ENCODE results near the gene SLC25A26.

Gene SLC25A26

DNA sequence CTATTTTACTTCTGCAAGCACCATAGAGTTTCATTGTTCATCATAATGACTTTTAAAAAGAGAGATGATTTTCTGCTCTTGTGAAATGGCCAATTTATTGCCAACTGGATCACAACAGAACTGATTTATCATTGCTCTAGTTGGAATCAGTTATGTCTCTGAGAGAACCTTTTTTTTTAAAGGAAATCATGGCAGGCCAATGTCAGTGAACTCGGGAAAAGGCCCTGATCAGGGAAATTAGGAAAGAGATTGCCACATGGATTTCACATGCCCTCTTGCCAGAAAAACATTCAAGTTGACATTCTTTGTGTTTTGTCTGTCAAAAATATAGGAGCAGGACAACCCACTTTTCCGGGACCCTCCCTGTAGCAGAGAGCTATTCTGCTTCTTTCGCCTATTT is 12.6 kb upstream of the SLC25A26 start:
- H2BK120ac ChIP-seq (ENCODE audit: insufficient read depth, low read length, poor library complexity) = no peak overlapping the region
- no peak overlapping the region for H3K27ac ChIP-seq (ENCODE audit: low read depth, low read length)
- H3K4me1 ChIP-seq (ENCODE audit: control insufficient read depth in 1 of 2, insufficient read depth in 2 of 2, low read length in 2 of 2) = no peaks in the 10 kb centered on the region
- no peaks in the 10 kb centered on the region for H3K9me3 ChIP-seq (ENCODE audit: insufficient read depth, low read depth, low read length)
- no peak overlapping the region for H3K9ac ChIP-seq (ENCODE audit: low read length)
- H4K8ac ChIP-seq (ENCODE audit: low read depth, low read length) = no peak overlapping the region
- no peak overlapping the region for H3K18ac ChIP-seq (ENCODE audit: low read length)
- H3K4me2 ChIP-seq (ENCODE audit: low read length) = no peak overlapping the region
- H2BK5ac ChIP-seq (ENCODE audit: low read depth, low read length, poor library complexity) = no peak overlapping the region
- no peak for DNase-seq
- no peak overlapping the region for H3K4me3 ChIP-seq (ENCODE audit: low read depth, low read length)
- WGBS (ENCODE audit: extremely low coverage, insufficient coverage, insufficient read length) = no CpG with 5 or more reads among the region's 3 CpGs
- no peak overlapping the region for H2AFZ ChIP-seq (ENCODE audit: insufficient read depth, low read length, poor library complexity)
- no peak overlapping the region for H4K12ac ChIP-seq (ENCODE audit: low read depth, low read length)
- no peak overlapping the region for H2BK12ac ChIP-seq (ENCODE audit: low read length)
- H3K79me1 ChIP-seq (ENCODE audit: low read length) = no peaks in the 10 kb centered on the region
- H3K14ac ChIP-seq (ENCODE audit: low read length) = no peak overlapping the region
- no peak overlapping the region for H3K23ac ChIP-seq (ENCODE audit: low read length)
- no peaks in the 10 kb centered on the region for H3K27me3 ChIP-seq (ENCODE audit: insufficient read depth, low read length)
- no peaks in the 10 kb centered on the region for H3K36me3 ChIP-seq (ENCODE audit: control insufficient read depth in 1 of 2, insufficient read depth in 2 of 2, low read length in 2 of 2)
- no peak overlapping the region for H3K4ac ChIP-seq (ENCODE audit: low read depth, low read length)
- no peak overlapping the region for H4K91ac ChIP-seq (ENCODE audit: low read depth, low read length)
- no peak overlapping the region for H2AK5ac ChIP-seq (ENCODE audit: low read length)
- H3K79me2 ChIP-seq (ENCODE audit: control insufficient read depth, insufficient read depth, low read length, poor library complexity) = no peaks in the 10 kb centered on the region

DNA sequence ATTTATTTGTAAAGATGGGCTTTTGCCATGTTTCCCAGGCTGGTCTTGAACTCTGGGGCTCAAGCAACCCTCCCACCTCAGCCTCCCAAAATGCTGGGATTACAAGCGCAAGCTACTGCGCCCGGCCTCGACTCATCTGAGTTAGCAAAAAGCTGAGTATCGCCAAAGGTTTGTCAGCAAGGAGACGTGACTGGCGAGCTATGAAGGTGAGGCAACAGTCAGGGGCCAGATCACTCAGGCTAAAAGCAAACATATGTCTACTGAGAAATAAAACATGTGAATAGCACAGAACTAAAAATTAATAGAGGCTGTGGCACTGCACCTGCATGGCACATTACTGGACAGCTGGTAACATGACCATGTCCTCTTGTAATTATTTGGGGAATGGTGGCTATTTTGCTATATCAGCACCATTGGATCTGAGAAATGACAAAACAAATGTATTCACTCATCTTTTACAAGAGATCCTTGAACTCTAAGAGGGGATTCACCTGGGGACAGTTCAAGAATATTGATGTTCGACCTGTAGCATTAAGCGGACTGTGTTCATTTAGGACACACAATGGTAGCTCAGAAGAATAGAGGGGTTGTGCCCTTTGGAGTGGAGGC is 10.0 kb upstream of the SLC25A26 start:
- no peaks in the 10 kb centered on the region for H3K79me1 ChIP-seq (ENCODE audit: low read length)
- H3K4ac ChIP-seq (ENCODE audit: low read depth, low read length) = no peak overlapping the region
- H2BK120ac ChIP-seq (ENCODE audit: insufficient read depth, low read length, poor library complexity) = no peak overlapping the region
- no peaks in the 10 kb centered on the region for H3K27me3 ChIP-seq (ENCODE audit: insufficient read depth, low read length)
- H3K4me3 ChIP-seq (ENCODE audit: low read depth, low read length) = no peak overlapping the region
- no peak overlapping the region for H4K91ac ChIP-seq (ENCODE audit: low read depth, low read length)
- no peak overlapping the region for H3K4me2 ChIP-seq (ENCODE audit: low read length)
- no peak overlapping the region for H3K23ac ChIP-seq (ENCODE audit: low read length)
- no peak overlapping the region for H2BK5ac ChIP-seq (ENCODE audit: low read depth, low read length, poor library complexity)
- H3K18ac ChIP-seq (ENCODE audit: low read length) = no peak overlapping the region
- H4K8ac ChIP-seq (ENCODE audit: low read depth, low read length) = no peak overlapping the region
- no peaks in the 10 kb centered on the region for H3K36me3 ChIP-seq (ENCODE audit: control insufficient read depth in 1 of 2, insufficient read depth in 2 of 2, low read length in 2 of 2)
- H3K9me3 ChIP-seq (ENCODE audit: insufficient read depth, low read depth, low read length) = no peaks in the 10 kb centered on the region
- no CpG with 5 or more reads among the region's 9 CpGs for WGBS (ENCODE audit: extremely low coverage, insufficient coverage, insufficient read length)
- no peak overlapping the region for H2BK12ac ChIP-seq (ENCODE audit: low read length)
- H3K4me1 ChIP-seq (ENCODE audit: control insufficient read depth in 1 of 2, insufficient read depth in 2 of 2, low read length in 2 of 2) = no peaks in the 10 kb centered on the region
- no peak overlapping the region for H3K27ac ChIP-seq (ENCODE audit: low read depth, low read length)
- no peak overlapping the region for H3K9ac ChIP-seq (ENCODE audit: low read length)
- H3K79me2 ChIP-seq (ENCODE audit: control insufficient read depth, insufficient read depth, low read length, poor library complexity) = no peaks in the 10 kb centered on the region
- no peak overlapping the region for H3K14ac ChIP-seq (ENCODE audit: low read length)
- DNase-seq = no peak
- H4K12ac ChIP-seq (ENCODE audit: low read depth, low read length) = no peak overlapping the region
- H2AFZ ChIP-seq (ENCODE audit: insufficient read depth, low read length, poor library complexity) = no peak overlapping the region
- H2AK5ac ChIP-seq (ENCODE audit: low read length) = no peak overlapping the region

DNA sequence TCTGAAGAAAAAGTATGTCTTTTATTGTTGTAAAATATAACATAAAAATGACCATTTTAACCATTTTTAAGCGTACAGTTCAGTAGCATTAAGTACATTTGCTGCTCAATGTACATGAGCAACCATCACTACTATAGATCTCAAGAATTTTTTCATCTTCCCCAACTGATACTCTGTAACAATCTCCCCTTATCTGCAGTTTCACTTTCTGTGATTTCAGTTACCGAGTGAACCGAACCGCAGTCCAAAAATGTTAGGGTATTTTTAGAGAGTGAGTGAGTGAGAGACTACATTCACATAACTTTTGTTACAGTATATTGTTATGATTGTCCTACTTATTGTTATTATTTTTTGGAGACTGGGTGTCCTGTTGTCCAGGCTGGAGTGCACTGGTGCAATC is 9.0 kb upstream of the SLC25A26 start:
- Histone ChIP-seq H2BK120ac (ENCODE audit: insufficient read depth, low read length, poor library complexity) (no peak overlapping the region), H3K9ac (ENCODE audit: low read length) (no peak overlapping the region)
- no CpG with 5 or more reads among the region's 4 CpGs for WGBS (ENCODE audit: extremely low coverage, insufficient coverage, insufficient read length)

DNA sequence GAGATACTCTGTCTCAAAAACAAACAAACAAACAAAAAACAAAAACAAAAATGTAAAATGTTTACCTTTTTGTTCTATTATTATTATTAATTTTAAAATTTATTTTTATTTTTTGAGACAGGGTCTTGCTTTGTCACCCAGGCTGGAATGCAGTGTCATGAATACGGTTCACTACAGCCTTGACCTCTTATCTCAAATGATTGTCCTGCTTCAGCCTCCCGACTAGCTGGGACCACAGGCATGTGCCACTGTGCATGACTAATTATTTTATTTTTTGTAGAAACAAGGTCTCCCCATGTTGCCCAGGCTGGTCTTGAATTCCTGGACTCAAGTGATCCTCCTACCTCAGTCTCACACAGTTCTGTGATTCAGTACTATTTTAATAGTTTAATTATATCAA is 5.7 kb upstream of the SLC25A26 start:
- no peak for DNase-seq
- no peak overlapping the region for H2AFZ ChIP-seq (ENCODE audit: insufficient read depth, low read length, poor library complexity)
- H4K91ac ChIP-seq (ENCODE audit: low read depth, low read length) = no peak overlapping the region
- no peak overlapping the region for H2BK12ac ChIP-seq (ENCODE audit: low read length)
- H2BK5ac ChIP-seq (ENCODE audit: low read depth, low read length, poor library complexity) = no peak overlapping the region
- no peak overlapping the region for H3K23ac ChIP-seq (ENCODE audit: low read length)
- no peak overlapping the region for H2AK5ac ChIP-seq (ENCODE audit: low read length)
- H3K18ac ChIP-seq (ENCODE audit: low read length) = no peak overlapping the region
- H3K4me2 ChIP-seq (ENCODE audit: low read length) = no peak overlapping the region
- no peaks in the 10 kb centered on the region for H3K27me3 ChIP-seq (ENCODE audit: insufficient read depth, low read length)
- H3K79me2 ChIP-seq (ENCODE audit: control insufficient read depth, insufficient read depth, low read length, poor library complexity) = no peaks in the 10 kb centered on the region
- no peaks in the 10 kb centered on the region for H3K79me1 ChIP-seq (ENCODE audit: low read length)
- no CpG with 5 or more reads among the region's 2 CpGs for WGBS (ENCODE audit: extremely low coverage, insufficient coverage, insufficient read length)
- no peak overlapping the region for H3K14ac ChIP-seq (ENCODE audit: low read length)
- H2BK120ac ChIP-seq (ENCODE audit: insufficient read depth, low read length, poor library complexity) = no peak overlapping the region
- H3K27ac ChIP-seq (ENCODE audit: low read depth, low read length) = no peak overlapping the region
- no peak overlapping the region for H3K9ac ChIP-seq (ENCODE audit: low read length)
- H4K8ac ChIP-seq (ENCODE audit: low read depth, low read length) = no peak overlapping the region
- H3K4ac ChIP-seq (ENCODE audit: low read depth, low read length) = no peak overlapping the region
- no peaks in the 10 kb centered on the region for H3K36me3 ChIP-seq (ENCODE audit: control insufficient read depth in 1 of 2, insufficient read depth in 2 of 2, low read length in 2 of 2)
- no peaks in the 10 kb centered on the region for H3K9me3 ChIP-seq (ENCODE audit: insufficient read depth, low read depth, low read length)
- no peak overlapping the region for H4K12ac ChIP-seq (ENCODE audit: low read depth, low read length)
- H3K4me3 ChIP-seq (ENCODE audit: low read depth, low read length) = no peak overlapping the region
- H3K4me1 ChIP-seq (ENCODE audit: control insufficient read depth in 1 of 2, insufficient read depth in 2 of 2, low read length in 2 of 2) = no peaks in the 10 kb centered on the region

More for the DNA sequence above, 9.0 kb upstream of the SLC25A26 start:
- H3K4me3 ChIP-seq (ENCODE audit: low read depth, low read length) = no peak overlapping the region
- H4K12ac ChIP-seq (ENCODE audit: low read depth, low read length) = no peak overlapping the region
- H3K23ac ChIP-seq (ENCODE audit: low read length) = no peak overlapping the region
- no peak overlapping the region for H3K27ac ChIP-seq (ENCODE audit: low read depth, low read length)
- H3K79me2 ChIP-seq (ENCODE audit: control insufficient read depth, insufficient read depth, low read length, poor library complexity) = no peaks in the 10 kb centered on the region
- no peak overlapping the region for H2AK5ac ChIP-seq (ENCODE audit: low read length)
- H4K91ac ChIP-seq (ENCODE audit: low read depth, low read length) = no peak overlapping the region
- no peak overlapping the region for H3K18ac ChIP-seq (ENCODE audit: low read length)
- no peak overlapping the region for H2BK5ac ChIP-seq (ENCODE audit: low read depth, low read length, poor library complexity)
- no peak overlapping the region for H3K14ac ChIP-seq (ENCODE audit: low read length)
- H3K9me3 ChIP-seq (ENCODE audit: insufficient read depth, low read depth, low read length) = no peaks in the 10 kb centered on the region
- H3K4me1 ChIP-seq (ENCODE audit: control insufficient read depth in 1 of 2, insufficient read depth in 2 of 2, low read length in 2 of 2) = no peaks in the 10 kb centered on the region
- H2BK12ac ChIP-seq (ENCODE audit: low read length) = no peak overlapping the region
- H3K79me1 ChIP-seq (ENCODE audit: low read length) = no peaks in the 10 kb centered on the region
- H3K27me3 ChIP-seq (ENCODE audit: insufficient read depth, low read length) = no peaks in the 10 kb centered on the region
- H3K36me3 ChIP-seq (ENCODE audit: control insufficient read depth in 1 of 2, insufficient read depth in 2 of 2, low read length in 2 of 2) = no peaks in the 10 kb centered on the region
- no peak overlapping the region for H3K4me2 ChIP-seq (ENCODE audit: low read length)
- no peak overlapping the region for H4K8ac ChIP-seq (ENCODE audit: low read depth, low read length)
- no peak for DNase-seq
- H3K4ac ChIP-seq (ENCODE audit: low read depth, low read length) = no peak overlapping the region
- H2AFZ ChIP-seq (ENCODE audit: insufficient read depth, low read length, poor library complexity) = no peak overlapping the region

Data from trophoblast cell (in vitro differentiated cells and primary cell).